ENCODE results near the gene HHAT.
A peak's percentile ranks its signal among the peaks of the same experiment; 100 is the strongest.

HHAT gene

DNA sequence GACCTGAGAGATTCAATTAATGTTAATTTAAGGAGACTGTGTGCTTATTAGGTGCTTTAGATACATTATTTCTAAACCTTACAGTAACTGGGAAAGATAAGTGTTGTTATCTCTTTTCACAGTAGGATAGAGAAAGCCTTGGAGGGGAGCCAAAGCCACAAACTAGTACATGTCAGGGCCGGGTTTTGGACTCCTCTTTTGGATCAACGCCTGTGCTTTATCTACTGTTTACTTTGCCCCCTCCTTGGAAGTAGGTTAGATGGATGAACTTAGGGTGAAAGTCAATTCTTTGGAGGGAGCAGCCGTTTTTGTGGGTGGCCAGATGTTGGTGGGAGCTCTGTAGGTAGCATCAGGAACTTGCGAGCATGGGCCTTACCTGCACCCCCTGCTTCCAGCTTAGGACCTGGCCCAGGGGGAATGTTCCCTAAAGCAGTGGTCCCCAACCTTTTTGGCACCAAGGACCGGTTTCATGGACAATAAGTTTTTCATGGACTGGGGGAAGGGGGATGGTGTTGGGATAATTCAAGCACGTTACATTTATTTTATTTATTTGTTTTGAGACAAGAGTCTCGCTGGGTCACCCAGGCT is 1.7 kb downstream of the HHAT start:
- Mint-ChIP-seq H3K4me1 (peaks cover 20% of the 10 kb centered on the region), H3K4me3 (peak overlapping the region; percentile 95)
- no peak for DNase-seq

DNA sequence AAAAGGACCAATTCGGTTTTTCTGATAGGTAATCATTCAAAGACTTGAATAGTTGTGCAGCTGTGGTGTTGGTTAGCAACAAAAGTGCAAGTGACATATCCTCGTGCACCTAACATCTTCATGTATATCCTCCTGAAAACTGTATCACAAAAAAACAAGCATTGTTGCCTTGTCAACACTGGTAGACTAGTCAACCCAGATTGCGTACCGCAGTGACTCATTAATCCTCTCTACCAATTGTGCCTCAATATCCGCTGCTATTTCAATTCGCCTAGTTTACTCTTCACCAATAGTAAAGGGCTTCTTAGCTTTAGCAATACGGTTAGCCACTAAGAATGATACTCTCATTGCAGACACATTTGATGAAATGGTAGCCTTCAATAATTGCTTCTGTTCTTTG is 3.5 kb downstream of the HHAT start:
- TF ChIP-seq, protein P1, sequence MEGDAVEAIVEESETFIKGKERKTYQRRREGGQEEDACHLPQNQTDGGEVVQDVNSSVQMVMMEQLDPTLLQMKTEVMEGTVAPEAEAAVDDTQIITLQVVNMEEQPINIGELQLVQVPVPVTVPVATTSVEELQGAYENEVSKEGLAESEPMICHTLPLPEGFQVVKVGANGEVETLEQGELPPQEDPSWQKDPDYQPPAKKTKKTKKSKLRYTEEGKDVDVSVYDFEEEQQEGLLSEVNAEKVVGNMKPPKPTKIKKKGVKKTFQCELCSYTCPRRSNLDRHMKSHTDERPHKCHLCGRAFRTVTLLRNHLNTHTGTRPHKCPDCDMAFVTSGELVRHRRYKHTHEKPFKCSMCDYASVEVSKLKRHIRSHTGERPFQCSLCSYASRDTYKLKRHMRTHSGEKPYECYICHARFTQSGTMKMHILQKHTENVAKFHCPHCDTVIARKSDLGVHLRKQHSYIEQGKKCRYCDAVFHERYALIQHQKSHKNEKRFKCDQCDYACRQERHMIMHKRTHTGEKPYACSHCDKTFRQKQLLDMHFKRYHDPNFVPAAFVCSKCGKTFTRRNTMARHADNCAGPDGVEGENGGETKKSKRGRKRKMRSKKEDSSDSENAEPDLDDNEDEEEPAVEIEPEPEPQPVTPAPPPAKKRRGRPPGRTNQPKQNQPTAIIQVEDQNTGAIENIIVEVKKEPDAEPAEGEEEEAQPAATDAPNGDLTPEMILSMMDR (IDR thresholded peaks at IDR 0.05): no peak
- Mint-ChIP-seq H3K27ac (no peak overlapping the region), H3K4me1 (peaks cover 20% of the 10 kb centered on the region), H3K4me3 (no peak overlapping the region), H3K9me3 (no peaks in the 10 kb centered on the region), H3K36me3 (ENCODE audit: low read depth) (no peaks in the 10 kb centered on the region), H3K27me3 (ENCODE audit: low read depth, poor library complexity) (peaks cover 11% of the 10 kb centered on the region)
- no peak for DNase-seq

More for the DNA sequence above, 1.7 kb downstream of the HHAT start:
- TF ChIP-seq, protein P1 (IDR thresholded peaks at IDR 0.05): no peak
- Mint-ChIP-seq H3K36me3 (ENCODE audit: low read depth) (no peaks in the 10 kb centered on the region), H3K27me3 (ENCODE audit: low read depth, poor library complexity) (peaks cover 17% of the 10 kb centered on the region), H3K9me3 (peaks cover 10% of the 10 kb centered on the region), H3K27ac (no peak overlapping the region)

DNA sequence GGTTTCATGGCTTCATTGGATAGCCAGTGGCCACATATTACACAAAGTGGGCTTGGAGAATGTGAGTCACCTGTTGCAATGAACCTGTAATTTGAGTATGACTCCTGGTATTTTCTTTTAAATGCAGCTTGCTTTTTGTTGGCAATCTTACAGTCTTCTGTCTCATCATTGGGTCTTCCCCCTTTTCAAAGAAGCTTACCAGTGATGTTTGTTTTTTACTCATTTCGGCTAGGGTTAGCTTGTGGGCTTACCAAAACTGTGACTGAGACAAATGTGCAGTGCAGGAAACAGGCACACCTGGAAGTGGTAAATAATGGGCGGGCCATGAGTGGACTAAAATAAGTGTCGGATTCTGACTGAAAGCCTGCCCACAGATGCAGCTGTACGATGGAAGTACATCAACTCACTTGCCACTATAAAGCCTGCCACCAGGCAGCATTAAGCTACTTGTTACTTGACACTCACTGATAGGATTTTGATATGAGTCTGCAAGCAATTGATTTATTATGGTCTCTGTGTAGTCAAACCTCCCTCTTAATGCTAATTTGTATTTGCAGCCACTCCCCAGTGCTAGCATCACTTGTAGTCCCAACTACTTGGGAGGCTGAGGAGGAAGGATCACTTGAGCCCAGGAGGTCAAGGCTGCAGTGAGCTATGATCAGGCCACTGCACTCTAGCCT is 4.2 kb downstream of the HHAT start:
- no peak for DNase-seq
- Mint-ChIP-seq H3K4me3 (no peak overlapping the region), H3K36me3 (ENCODE audit: low read depth) (no peaks in the 10 kb centered on the region), H3K27me3 (ENCODE audit: low read depth, poor library complexity) (peaks cover 16% of the 10 kb centered on the region), H3K27ac (no peak overlapping the region), H3K9me3 (no peaks in the 10 kb centered on the region), H3K4me1 (peaks cover 19% of the 10 kb centered on the region)
- TF ChIP-seq, protein P1 (IDR thresholded peaks at IDR 0.05): no peak

DNA sequence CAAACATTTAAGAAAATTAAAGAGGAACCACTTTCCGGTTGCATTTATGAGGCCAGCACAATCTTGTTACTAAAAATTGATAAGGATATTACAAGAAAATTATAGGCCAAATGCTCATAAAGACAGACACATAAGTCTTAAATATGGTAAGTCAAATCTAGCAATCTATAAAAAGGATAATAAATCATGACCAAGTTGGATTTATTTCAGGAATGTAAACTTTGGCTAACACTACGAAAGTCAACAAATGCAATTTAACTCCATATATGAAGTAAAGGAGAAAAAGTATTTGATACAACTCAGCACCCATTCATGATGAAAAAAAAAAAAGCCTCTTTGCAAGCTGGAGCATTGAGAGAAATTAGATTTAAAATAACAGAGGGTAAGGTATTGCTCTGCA is 6.3 kb downstream of the HHAT start:
- Mint-ChIP-seq H3K4me3 (no peak overlapping the region), H3K27ac (no peak overlapping the region), H3K4me1 (peaks cover 4% of the 10 kb centered on the region), H3K27me3 (ENCODE audit: low read depth, poor library complexity) (peaks cover 14% of the 10 kb centered on the region), H3K9me3 (no peaks in the 10 kb centered on the region), H3K36me3 (ENCODE audit: low read depth) (no peaks in the 10 kb centered on the region)
- TF ChIP-seq, protein P1 (IDR thresholded peaks at IDR 0.05): no peak
- no peak for DNase-seq

DNA sequence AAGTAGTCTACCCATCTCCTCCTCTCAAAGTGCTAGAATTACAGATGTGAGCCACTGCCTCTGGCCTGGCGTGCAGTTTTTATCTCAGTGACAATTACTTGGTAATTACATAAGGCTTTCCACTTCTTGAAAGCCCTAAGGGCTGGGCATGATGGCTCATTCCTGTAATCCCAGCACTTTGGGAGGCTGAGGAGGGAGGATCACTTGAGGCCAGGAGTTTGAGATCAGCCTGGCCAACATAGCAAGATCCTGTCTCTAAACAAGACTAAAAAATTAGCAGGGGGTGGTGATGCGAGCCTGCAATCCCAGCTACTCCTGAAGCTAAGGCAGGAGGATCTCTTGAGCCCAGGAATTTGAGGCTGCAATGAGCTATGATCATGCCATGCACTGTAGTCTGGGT is 7.7 kb downstream of the HHAT start:
- Mint-ChIP-seq H3K4me3 (no peak overlapping the region), H3K36me3 (ENCODE audit: low read depth) (no peaks in the 10 kb centered on the region), H3K27me3 (ENCODE audit: low read depth, poor library complexity) (peaks cover 22% of the 10 kb centered on the region), H3K27ac (no peak overlapping the region), H3K9me3 (no peaks in the 10 kb centered on the region), H3K4me1 (no peaks in the 10 kb centered on the region)
- DNase-seq: no peak
- TF ChIP-seq, protein P1 (IDR thresholded peaks at IDR 0.05): no peak

DNA sequence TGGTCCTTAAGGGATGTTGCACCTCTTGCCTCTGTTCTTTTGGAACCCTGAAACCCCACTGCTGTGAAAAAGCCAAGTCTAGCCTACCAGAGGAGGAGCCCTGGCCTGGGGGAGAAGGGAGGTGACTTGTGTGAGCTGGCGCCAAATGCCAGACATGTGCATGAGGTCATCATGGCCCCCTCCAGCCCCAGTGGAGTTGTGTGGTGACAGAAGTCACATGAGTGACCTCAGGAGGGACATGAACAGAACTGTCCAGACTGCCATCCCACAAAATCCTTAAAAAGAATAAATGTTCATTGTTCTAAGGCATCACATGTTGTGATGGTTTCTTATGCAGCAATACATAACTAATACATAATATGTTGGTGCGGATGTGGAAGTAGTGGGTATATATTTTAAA is 10.8 kb downstream of the HHAT start:
- Mint-ChIP-seq H3K4me3 (no peak overlapping the region), H3K4me1 (peaks cover 4% of the 10 kb centered on the region), H3K27ac (no peak overlapping the region), H3K36me3 (ENCODE audit: low read depth) (no peaks in the 10 kb centered on the region), H3K27me3 (ENCODE audit: low read depth, poor library complexity) (peaks cover 16% of the 10 kb centered on the region), H3K9me3 (no peaks in the 10 kb centered on the region)
- DNase-seq: no peak
- TF ChIP-seq, protein P1 (IDR thresholded peaks at IDR 0.05): no peak
